Common myeloid progenitor, CD34-positive (primary cell): ENCODE measurements around the gene EIF5B. TPM values are rescaled to one million over a fixed set of nuclear protein-coding genes. Genes with fewer than 3 reads are reported as not detected.
"Not testable (repeated sequence)": the region's sequence is repeated elsewhere in the genome, so short reads cannot be mapped to it uniquely, and the experiment has no call there.

ENCODE experiments used
- CTCF ChIA-PET: fragments of 350-600 bp; sonication (Branson Sonifier 250); formaldehyde crosslinking; loops from one replicate; lab custom pipeline; 2021; ENCODE audit warnings: antibody characterized with exemption; lab: Charles Lee
- POLR2A ChIA-PET: fragments of 350-600 bp; sonication (Branson Sonifier 250); formaldehyde crosslinking; loops from one replicate; lab custom pipeline; 2021; ENCODE audit warnings: antibody characterized with exemption; lab: Charles Lee
- DNase-seq, 3 donors: peaks; one replicate each; pipeline versions ENCODE4 v3.0.0 to v3.0.0-alpha.2; 2013
- H3K27ac ChIP-seq, 2 experiments: 1 replicate in 1 of 2; 2 replicates in 1 of 2; pipeline ENCODE4 v1.7.0; 2013; ENCODE audit warnings: inconsistent platforms in 2 of 2, low read length in 2 of 2, mild to moderate bottlenecking in 2 of 2, low read depth in 1 of 2, moderate library complexity in 1 of 2; ENCODE audit not compliant: severe bottlenecking in 2 of 2, insufficient read depth in 1 of 2, poor library complexity in 1 of 2
- H3K27me3 ChIP-seq, 5 experiments: replicated peaks in 2 of 5; 1 replicate in 3 of 5; 2 replicates in 2 of 5; pipeline versions ENCODE4 v1.6.1 to v1.7.0; 2013; ENCODE audit warnings: low read length in 4 of 5, mild to moderate bottlenecking in 2 of 5, moderate library complexity in 2 of 5, inconsistent platforms in 1 of 5; ENCODE audit not compliant: insufficient read depth in 5 of 5, control insufficient read depth in 4 of 5
- H3K36me3 ChIP-seq, 4 experiments: 1 replicate in 2 of 4; 2 replicates in 2 of 4; pipeline versions ENCODE4 v1.6.1 to v1.7.0; 2013; ENCODE audit warnings: low read length in 3 of 4, control low read depth in 1 of 4, mild to moderate bottlenecking in 1 of 4; ENCODE audit not compliant: control insufficient read depth in 4 of 4, insufficient read depth in 4 of 4
- H3K4me1 ChIP-seq, 4 experiments: 1 replicate in 3 of 4; 2 replicates in 1 of 4; pipeline versions ENCODE4 v1.6.1 to v1.7.1; 2013; ENCODE audit warnings: low read length in 3 of 4, mild to moderate bottlenecking in 3 of 4, control low read depth in 1 of 4, inconsistent platforms in 1 of 4, moderate library complexity in 1 of 4; ENCODE audit not compliant: control insufficient read depth in 4 of 4, insufficient read depth in 4 of 4; ENCODE audit errors: control extremely low read depth in 1 of 4
- H3K4me3 ChIP-seq, 7 experiments: 1 replicate in 4 of 7; 2 replicates in 3 of 7; pipeline versions ENCODE4 v1.5.1 to v1.7.0; 2013; ENCODE audit warnings: mild to moderate bottlenecking in 7 of 7, low read length in 6 of 7, moderate library complexity in 6 of 7, inconsistent platforms in 2 of 7, low read depth in 2 of 7, control low read depth in 1 of 7; ENCODE audit not compliant: insufficient read depth in 4 of 7, control insufficient read depth in 1 of 7; ENCODE audit errors: extremely low read depth in 1 of 7
- H3K9me3 ChIP-seq, 5 experiments: 1 replicate in 4 of 5; 2 replicates in 1 of 5; pipeline versions ENCODE4 v1.6.1 to v1.7.1; 2013; ENCODE audit warnings: low read length in 4 of 5, mild to moderate bottlenecking in 2 of 5, inconsistent platforms in 1 of 5, low read depth in 1 of 5, moderate library complexity in 1 of 5; ENCODE audit not compliant: control insufficient read depth in 4 of 5, insufficient read depth in 2 of 5; ENCODE audit errors: control extremely low read depth in 1 of 5
- WGBS: methylation state at CpG from one replicate; pipeline ENCODE4 v1.1.5; 2013; ENCODE audit not compliant: insufficient coverage; 5-methylcytosine and 5-hydroxymethylcytosine counted together
- polyA plus RNA-seq: library from polyadenylated mRNA; unstranded; fragments of 120-200 nt; gene quantifications from one replicate; pipeline ENCODE4 v1.2.1, GENCODE V29; 2013

The EIF5B gene, protein sequence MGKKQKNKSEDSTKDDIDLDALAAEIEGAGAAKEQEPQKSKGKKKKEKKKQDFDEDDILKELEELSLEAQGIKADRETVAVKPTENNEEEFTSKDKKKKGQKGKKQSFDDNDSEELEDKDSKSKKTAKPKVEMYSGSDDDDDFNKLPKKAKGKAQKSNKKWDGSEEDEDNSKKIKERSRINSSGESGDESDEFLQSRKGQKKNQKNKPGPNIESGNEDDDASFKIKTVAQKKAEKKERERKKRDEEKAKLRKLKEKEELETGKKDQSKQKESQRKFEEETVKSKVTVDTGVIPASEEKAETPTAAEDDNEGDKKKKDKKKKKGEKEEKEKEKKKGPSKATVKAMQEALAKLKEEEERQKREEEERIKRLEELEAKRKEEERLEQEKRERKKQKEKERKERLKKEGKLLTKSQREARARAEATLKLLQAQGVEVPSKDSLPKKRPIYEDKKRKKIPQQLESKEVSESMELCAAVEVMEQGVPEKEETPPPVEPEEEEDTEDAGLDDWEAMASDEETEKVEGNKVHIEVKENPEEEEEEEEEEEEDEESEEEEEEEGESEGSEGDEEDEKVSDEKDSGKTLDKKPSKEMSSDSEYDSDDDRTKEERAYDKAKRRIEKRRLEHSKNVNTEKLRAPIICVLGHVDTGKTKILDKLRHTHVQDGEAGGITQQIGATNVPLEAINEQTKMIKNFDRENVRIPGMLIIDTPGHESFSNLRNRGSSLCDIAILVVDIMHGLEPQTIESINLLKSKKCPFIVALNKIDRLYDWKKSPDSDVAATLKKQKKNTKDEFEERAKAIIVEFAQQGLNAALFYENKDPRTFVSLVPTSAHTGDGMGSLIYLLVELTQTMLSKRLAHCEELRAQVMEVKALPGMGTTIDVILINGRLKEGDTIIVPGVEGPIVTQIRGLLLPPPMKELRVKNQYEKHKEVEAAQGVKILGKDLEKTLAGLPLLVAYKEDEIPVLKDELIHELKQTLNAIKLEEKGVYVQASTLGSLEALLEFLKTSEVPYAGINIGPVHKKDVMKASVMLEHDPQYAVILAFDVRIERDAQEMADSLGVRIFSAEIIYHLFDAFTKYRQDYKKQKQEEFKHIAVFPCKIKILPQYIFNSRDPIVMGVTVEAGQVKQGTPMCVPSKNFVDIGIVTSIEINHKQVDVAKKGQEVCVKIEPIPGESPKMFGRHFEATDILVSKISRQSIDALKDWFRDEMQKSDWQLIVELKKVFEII
- polyA plus RNA-seq = 33.4 TPM

GRCh38 chr2:99337113-99338028 is at the start of gene EIF5B:
Gene EIF5B, plus strand, starts transcription at chr2:99337389. Its CDS starts 166 bp downstream, at chr2:99337555.
- Histone ChIP-seq H3K9me3 (no peaks in the 10 kb centered on the region), H3K27ac (peak within 1 kb of the TSS; percentile 92 to 96), H3K27me3 (no peaks in the 10 kb centered on the region), H3K4me3 (peak within 1 kb of the TSS; percentile 87 to 98 (median 97)), H3K36me3 (peaks cover 1 to 6% (median 4%) of the 10 kb centered on the region in 4 experiments), H3K4me1 (peaks cover 7 to 33% (median 25%) of the 10 kb centered on the region in 4 experiments)
- DNase-seq = peak; percentile 92 to 95 (median 92)
- ChIA-PET CTCF (interaction anchor here (0.7 to 2.3 kb wide), 7 partner anchors 8 to 182 kb away, joined by 3 to 7 read pairs (median 4); no protein-coding TSS in a partner anchor), POLR2A (interaction anchor here (1.5 kb wide), 1 partner anchor 196 kb away, joined by 4 read pairs; the partner anchor contains the start of gene C2orf15)
- WGBS = 0% methylated on average over 85 of the region's 87 CpGs

DNA sequence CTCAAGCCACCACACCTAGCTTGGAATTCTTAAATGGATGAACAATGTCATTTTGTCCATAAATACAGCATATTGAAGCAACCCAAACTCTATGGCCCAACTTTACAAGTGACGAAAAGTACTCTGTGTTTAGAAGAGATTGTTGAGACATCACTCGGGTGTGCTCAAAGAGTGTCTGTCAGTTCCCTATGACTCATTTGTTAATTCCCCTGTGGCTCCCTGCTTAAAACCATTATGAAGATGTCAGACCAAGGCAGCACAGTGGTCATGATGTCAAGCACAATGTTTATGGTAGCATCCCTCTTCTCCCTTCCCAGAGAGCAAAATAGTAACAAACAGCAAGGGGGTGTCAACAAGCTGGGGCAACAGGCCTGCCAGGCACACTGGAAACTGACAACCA is 39.2 kb upstream of the EIF5B start:
- Histone ChIP-seq H3K4me1 (no peaks in the 10 kb centered on the region), H3K27ac (no peak overlapping the region), H3K4me3 (no peak overlapping the region), H3K36me3 (no peaks in the 10 kb centered on the region), H3K27me3 (no peaks in the 10 kb centered on the region), H3K9me3 (peaks cover 0 to 6% (median 0%) of the 10 kb centered on the region in 5 experiments)
- DNase-seq = no peak
- CTCF ChIA-PET = no interaction called here
- POLR2A ChIA-PET = no interaction called here
- WGBS = no CpG with 5 or more reads among the region's 2 CpGs

DNA sequence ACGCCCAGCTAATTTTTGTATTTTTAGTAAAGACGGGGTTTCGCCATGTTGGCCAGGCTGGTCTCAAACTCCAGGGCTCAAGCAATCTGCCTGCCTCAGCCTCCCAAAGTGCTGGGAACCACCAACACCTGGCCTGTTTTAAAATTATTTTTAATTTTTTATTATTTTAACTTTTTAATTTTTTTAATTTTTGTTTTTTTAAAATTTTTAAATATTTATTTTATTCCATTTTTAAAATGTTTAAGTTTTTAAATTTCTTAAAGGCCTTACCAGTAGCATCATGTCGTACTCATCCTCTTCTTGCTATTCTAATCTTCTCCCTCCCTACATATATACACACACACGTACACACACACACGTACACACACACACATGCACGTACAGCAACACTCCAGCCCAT is 37.6 kb upstream of the EIF5B start:
- POLR2A ChIA-PET = no interaction called here
- Histone ChIP-seq H3K27ac (no peak overlapping the region), H3K4me3 (no peak overlapping the region), H3K4me1 (no peaks in the 10 kb centered on the region), H3K9me3 (peaks cover 0 to 6% (median 0%) of the 10 kb centered on the region in 5 experiments), H3K27me3 (no peaks in the 10 kb centered on the region), H3K36me3 (peaks cover 0 to 3% (median under 1%) of the 10 kb centered on the region in 4 experiments)
- DNase-seq = no peak
- 100% methylated on average over 3 of the region's 7 CpGs for WGBS
- CTCF ChIA-PET = no interaction called here

- POLR2A ChIA-PET, H3K27ac ChIP-seq, H3K27me3 ChIP-seq, H3K36me3 ChIP-seq, CTCF ChIA-PET, H3K4me3 ChIP-seq, H3K4me1 ChIP-seq, H3K9me3 ChIP-seq, DNase-seq: not testable (repeated sequence)
- WGBS = no CpG with 5 or more reads among the region's 2 CpGs
Measured at GRCh38 chr2:99301097-99301496, 36.1 kb upstream of the EIF5B start, which contains the start of gene LYG1. Gene LYG1, minus strand, starts transcription at chr2:99301197. Its CDS starts 5,527 bp downstream, at chr2:99295670.

- no peaks in the 10 kb centered on the region for H3K4me1 ChIP-seq
- H3K27ac ChIP-seq = no peak overlapping the region
- ChIA-PET POLR2A (no interaction called here), CTCF (no interaction called here)
- DNase-seq = no peak
- peaks cover 12 to 43% (median 32%) of the 10 kb centered on the region in 4 experiments for H3K36me3 ChIP-seq
- no peak overlapping the region for H3K4me3 ChIP-seq
- WGBS = 96% methylated on average over 8 of the region's 9 CpGs
- H3K9me3 ChIP-seq = peaks cover 0 to 3% (median 0%) of the 10 kb centered on the region in 5 experiments
- no peaks in the 10 kb centered on the region for H3K27me3 ChIP-seq
Measured at GRCh38 chr2:99317161-99317872, 19.9 kb upstream of the EIF5B start.

GRCh38 chr2:99317873-99318200 is 19.4 kb upstream of the EIF5B start:
- H3K4me3 ChIP-seq, H3K27me3 ChIP-seq, H3K9me3 ChIP-seq, POLR2A ChIA-PET, H3K4me1 ChIP-seq, DNase-seq, CTCF ChIA-PET, H3K27ac ChIP-seq: not testable (repeated sequence)
- 100% methylated on average over 3 of the region's 7 CpGs for WGBS
- H3K36me3 ChIP-seq = peaks cover 12 to 47% (median 33%) of the 10 kb centered on the region in 4 experiments
